Loucy (cell line): ENCODE results near the gene SGPP1.

Source experiments
- H2AFZ ChIP-seq: fragments of 200-600 bp; sonication (generic); 2 replicates; pipeline ENCODE4 v1.6.0; 2016; ENCODE audit warnings: antibody characterized with exemption, mild to moderate bottlenecking, low read length, moderate library complexity
- H3F3A ChIP-seq: fragments of 200-600 bp; 2 replicates; pipeline ENCODE4 v1.6.0; 2016; ENCODE audit warnings: antibody characterized with exemption, low read depth, mild to moderate bottlenecking
- H3K27me3 ChIP-seq: fragments of 200-600 bp; sonication (generic); 2 replicates; pipeline ENCODE4 v1.6.1; 2014; ENCODE audit warnings: low read length, mild to moderate bottlenecking; ENCODE audit not compliant: insufficient read depth, poor library complexity, severe bottlenecking
- H3K36me3 ChIP-seq: fragments of 200-600 bp; sonication (generic); 2 replicates; pipeline ENCODE4 v1.6.1; 2016; ENCODE audit warnings: low read length; ENCODE audit not compliant: insufficient read depth
- H3K4me1 ChIP-seq: fragments of 200-600 bp; sonication (generic); 2 replicates; pipeline ENCODE4 v1.5.1; 2014; ENCODE audit warnings: low read length, mild to moderate bottlenecking; ENCODE audit not compliant: insufficient read depth, poor library complexity, severe bottlenecking
- H3K4me2 ChIP-seq: fragments of 200-600 bp; sonication (generic); 2 replicates; pipeline ENCODE4 v1.6.0; 2014; ENCODE audit warnings: antibody characterized with exemption, low read length, low read depth, mild to moderate bottlenecking; ENCODE audit not compliant: poor library complexity, severe bottlenecking
- H3K4me3 ChIP-seq: fragments of 200-600 bp; sonication (generic); 2 replicates; pipeline ENCODE4 v1.5.1; 2014; ENCODE audit warnings: low read length, mild to moderate bottlenecking, mixed read lengths; ENCODE audit not compliant: poor library complexity, severe bottlenecking
- H3K79me2 ChIP-seq: fragments of 200-600 bp; sonication (generic); 2 replicates; pipeline ENCODE4 v1.6.1; 2014; ENCODE audit warnings: low read length; ENCODE audit not compliant: insufficient read depth
- H3K9ac ChIP-seq: fragments of 200-600 bp; sonication (generic); 2 replicates; pipeline ENCODE4 v1.6.0; 2014; ENCODE audit warnings: mild to moderate bottlenecking, low read depth, low read length, moderate library complexity; ENCODE audit not compliant: poor library complexity, severe bottlenecking
- H3K9me2 ChIP-seq: fragments of 200-600 bp; sonication (generic); replicated peaks from 2 replicates; pipeline ENCODE4 v1.6.1; 2016; ENCODE audit warnings: low read depth, low read length, mixed read lengths
- H3K9me3 ChIP-seq: fragments of 200-600 bp; sonication (generic); 2 replicates; pipeline ENCODE4 v1.6.1; 2014; ENCODE audit warnings: mild to moderate bottlenecking, antibody characterized with exemption, low read length, low read depth; ENCODE audit not compliant: insufficient read depth
- H4K20me1 ChIP-seq: fragments of 200-600 bp; sonication (generic); 2 replicates; pipeline ENCODE4 v1.6.0; 2014; ENCODE audit warnings: antibody characterized with exemption, low read length, mild to moderate bottlenecking; ENCODE audit not compliant: insufficient read depth, poor library complexity, severe bottlenecking
- CTCF ChIP-seq: fragments of 200-600 bp; sonication (generic); conservative IDR thresholded peaks from 2 replicates; pipeline ENCODE4 v1.5.1; 2014; ENCODE audit warnings: mild to moderate bottlenecking, antibody characterized with exemption, low read length
- EZH2phosphoT487 ChIP-seq: fragments of 200-600 bp; IDR thresholded peaks from 2 replicates; pipeline ENCODE4 v1.6.1; 2018; ENCODE audit warnings: antibody characterized with exemption, mild to moderate bottlenecking, moderate library complexity, borderline replicate concordance

SGPP1 gene

DNA sequence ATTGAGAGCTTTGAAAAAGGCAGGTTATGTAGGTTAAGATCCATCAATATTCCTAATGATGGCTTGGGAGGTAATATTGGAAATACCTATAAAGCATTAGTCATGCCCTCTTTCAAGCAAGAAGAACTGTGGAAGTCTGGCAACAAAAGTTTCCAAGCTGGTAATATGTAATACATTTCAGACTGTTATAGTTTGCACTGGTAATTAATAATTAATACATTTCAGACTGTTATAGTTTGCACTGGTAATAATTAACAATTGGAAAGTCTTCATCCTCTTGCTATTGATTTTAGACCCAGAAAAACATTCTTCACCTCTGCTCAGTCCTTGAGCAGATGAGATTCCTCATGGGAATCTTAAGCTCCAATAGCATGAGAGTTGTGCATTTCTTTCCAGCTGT, 57.2 kb downstream of the SGPP1 start:
- H4K20me1 ChIP-seq, result no peaks in the 10 kb centered on the region
- no peak overlapping the region for H3K4me3 ChIP-seq
- no peaks in the 10 kb centered on the region for H3K79me2 ChIP-seq
- H3K9ac ChIP-seq, result no peak overlapping the region
- TF ChIP-seq CTCF (no peak), EZH2phosphoT487 (no peak)
- H3K9me2 ChIP-seq, result no peaks in the 10 kb centered on the region
- peaks cover 6% of the 10 kb centered on the region for H3K4me1 ChIP-seq
- H3K9me3 ChIP-seq, result no peaks in the 10 kb centered on the region
- no peaks in the 10 kb centered on the region for H3K27me3 ChIP-seq
- no peaks in the 10 kb centered on the region for H3F3A ChIP-seq
- no peak overlapping the region for H3K4me2 ChIP-seq
- no peak overlapping the region for H2AFZ ChIP-seq
- no peaks in the 10 kb centered on the region for H3K36me3 ChIP-seq

GRCh38 chr14:63666335-63666734, 61.5 kb downstream of the SGPP1 start:
- Histone ChIP-seq H4K20me1 (no peaks in the 10 kb centered on the region), H3K27me3 (no peaks in the 10 kb centered on the region), H3K4me2 (no peak overlapping the region), H3K36me3 (no peaks in the 10 kb centered on the region), H3K9ac (no peak overlapping the region), H3K9me2 (no peaks in the 10 kb centered on the region), H3K79me2 (no peaks in the 10 kb centered on the region), H3F3A (no peaks in the 10 kb centered on the region), H3K9me3 (no peaks in the 10 kb centered on the region), H3K4me1 (no peaks in the 10 kb centered on the region), H3K4me3 (no peak overlapping the region), H2AFZ (no peak overlapping the region)
- TF ChIP-seq CTCF (no peak), EZH2phosphoT487 (no peak)

DNA sequence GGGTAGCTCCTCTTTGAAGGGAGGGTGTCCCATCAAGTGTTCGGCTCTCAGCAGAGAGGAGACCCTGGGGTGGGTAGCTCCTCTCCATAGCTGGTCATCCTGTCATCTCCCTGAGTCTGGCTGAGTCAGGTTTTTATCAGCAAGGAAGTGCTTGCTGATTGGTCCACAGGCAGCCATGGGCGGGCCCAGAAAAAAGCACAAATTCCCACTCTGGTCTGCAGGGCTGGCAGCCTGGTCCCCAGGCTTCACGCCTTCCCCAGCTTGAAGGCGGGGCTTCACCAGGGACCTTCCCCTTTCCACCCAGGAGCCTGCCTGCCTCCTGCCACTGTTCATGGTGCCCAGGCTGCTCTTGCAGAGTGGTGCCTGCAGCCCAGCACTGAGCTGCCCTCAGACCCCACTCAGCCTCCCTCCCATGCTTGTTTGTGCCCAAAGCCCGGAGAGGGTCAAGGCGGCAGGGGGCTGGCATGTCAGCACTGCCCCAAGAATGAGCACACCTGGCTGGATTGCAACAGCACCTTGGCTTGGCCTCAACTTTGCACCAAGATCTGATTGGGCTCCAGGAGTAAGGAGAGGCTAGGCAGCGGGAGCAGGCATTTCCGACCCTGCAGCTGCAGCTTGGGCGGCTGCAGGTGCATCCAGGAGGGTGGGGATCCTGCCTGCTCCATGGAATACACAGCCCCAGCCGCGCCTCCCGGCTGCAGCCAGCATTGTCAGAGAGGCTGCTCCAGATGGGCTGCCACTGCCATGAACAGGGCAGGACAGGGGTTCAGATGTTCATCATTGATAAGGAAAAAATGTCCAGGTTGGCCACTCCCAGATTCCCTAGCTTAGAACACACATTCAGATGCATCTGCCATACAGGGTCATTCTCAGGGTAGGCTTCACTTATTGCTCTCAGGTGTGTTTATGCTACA, 64.2 kb downstream of the SGPP1 start:
- Histone ChIP-seq H3K27me3 (no peaks in the 10 kb centered on the region), H3K9me2 (no peaks in the 10 kb centered on the region), H3K9me3 (no peaks in the 10 kb centered on the region), H3K9ac (no peak overlapping the region), H3K4me2 (no peak overlapping the region), H3K4me1 (no peaks in the 10 kb centered on the region), H3F3A (no peaks in the 10 kb centered on the region), H3K79me2 (no peaks in the 10 kb centered on the region), H2AFZ (no peak overlapping the region), H3K4me3 (no peak overlapping the region), H4K20me1 (no peaks in the 10 kb centered on the region), H3K36me3 (no peaks in the 10 kb centered on the region)
- no peak for TF ChIP-seq EZH2phosphoT487
- no peak for TF ChIP-seq CTCF
